ENCODE results near the gene UST.

The UST gene

DNA sequence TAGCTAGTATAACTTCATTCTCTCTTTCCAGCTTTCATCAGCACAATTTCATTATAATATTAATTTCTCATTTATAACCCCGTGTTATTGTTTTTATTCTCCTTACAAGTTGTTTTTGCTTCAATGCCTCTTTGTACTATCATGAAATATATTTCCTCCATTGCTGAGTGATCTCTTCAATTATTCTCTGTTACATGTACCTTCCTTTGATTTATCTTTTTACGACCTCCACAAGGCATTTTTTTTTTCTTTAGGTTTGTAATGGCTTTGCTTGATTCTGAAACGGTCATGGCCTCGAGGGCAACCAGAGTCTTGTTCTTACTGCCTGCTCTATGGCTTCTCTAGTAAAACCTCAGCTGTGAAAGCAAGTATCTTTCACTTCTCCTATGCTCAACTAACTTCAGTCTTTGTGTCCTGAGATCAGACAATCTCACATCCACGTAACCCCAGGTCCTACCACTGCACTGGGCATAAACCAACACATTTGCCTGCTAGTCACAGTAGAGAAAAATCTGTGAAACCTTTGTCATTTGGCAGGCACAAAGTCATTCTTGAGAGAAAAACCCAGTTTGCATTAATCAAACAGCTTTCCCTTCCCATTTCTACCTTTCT is 119.9 kb downstream of the UST start:
- no peak overlapping the region for H3K27ac ChIP-seq
- TF ChIP-seq, protein P1, sequence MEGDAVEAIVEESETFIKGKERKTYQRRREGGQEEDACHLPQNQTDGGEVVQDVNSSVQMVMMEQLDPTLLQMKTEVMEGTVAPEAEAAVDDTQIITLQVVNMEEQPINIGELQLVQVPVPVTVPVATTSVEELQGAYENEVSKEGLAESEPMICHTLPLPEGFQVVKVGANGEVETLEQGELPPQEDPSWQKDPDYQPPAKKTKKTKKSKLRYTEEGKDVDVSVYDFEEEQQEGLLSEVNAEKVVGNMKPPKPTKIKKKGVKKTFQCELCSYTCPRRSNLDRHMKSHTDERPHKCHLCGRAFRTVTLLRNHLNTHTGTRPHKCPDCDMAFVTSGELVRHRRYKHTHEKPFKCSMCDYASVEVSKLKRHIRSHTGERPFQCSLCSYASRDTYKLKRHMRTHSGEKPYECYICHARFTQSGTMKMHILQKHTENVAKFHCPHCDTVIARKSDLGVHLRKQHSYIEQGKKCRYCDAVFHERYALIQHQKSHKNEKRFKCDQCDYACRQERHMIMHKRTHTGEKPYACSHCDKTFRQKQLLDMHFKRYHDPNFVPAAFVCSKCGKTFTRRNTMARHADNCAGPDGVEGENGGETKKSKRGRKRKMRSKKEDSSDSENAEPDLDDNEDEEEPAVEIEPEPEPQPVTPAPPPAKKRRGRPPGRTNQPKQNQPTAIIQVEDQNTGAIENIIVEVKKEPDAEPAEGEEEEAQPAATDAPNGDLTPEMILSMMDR (conservative IDR thresholded peaks at IDR 0.05) = no peak
- no peak for TF ChIP-seq ZFX (IDR thresholded peaks at IDR 0.05)

DNA sequence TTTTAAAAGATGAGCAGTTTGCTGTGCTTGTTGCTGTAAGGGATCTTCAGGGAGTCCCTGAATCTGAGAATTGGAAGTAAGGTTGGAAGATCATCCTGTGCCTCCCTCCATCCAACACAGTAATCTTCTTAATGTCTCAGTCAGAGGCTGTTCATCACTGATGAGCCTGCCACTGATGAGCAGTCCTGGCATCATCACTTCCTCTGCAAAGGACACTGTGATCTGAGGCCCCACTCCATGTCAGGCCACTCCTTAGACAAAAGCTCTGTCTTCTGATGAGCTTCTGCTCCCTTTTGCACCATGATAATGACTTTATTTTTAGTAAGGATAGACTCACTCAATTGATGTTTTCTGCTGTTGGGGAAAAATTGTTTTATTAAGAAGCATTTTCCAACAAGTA is 121.0 kb downstream of the UST start:
- no peak overlapping the region for H3K27ac ChIP-seq
- TF ChIP-seq, protein P1 (conservative IDR thresholded peaks at IDR 0.05) = no peak
- no peak for TF ChIP-seq ZFX (IDR thresholded peaks at IDR 0.05)

DNA sequence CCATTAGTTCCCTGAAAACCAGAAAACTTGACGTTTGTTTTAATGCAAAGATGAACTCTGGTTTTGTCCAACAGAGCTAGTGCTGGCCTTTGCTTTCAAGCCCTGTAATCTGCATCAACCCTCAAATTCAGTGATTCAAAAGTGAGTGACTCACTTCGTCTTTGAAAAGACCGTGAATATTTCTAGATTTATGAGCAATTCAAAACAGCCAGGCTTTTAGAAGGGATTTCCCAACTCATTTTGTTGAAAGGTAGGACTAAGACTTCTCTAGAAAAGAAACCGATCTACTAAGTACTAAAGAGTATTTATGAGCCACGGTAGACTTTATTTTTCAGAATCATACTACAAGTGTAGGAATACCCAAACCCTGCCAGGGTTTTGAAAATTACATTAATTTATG is 121.5 kb downstream of the UST start:
- H3K27ac ChIP-seq = no peak overlapping the region
- TF ChIP-seq ZFX (IDR thresholded peaks at IDR 0.05) = no peak
- TF ChIP-seq, protein P1 (conservative IDR thresholded peaks at IDR 0.05) = no peak

DNA sequence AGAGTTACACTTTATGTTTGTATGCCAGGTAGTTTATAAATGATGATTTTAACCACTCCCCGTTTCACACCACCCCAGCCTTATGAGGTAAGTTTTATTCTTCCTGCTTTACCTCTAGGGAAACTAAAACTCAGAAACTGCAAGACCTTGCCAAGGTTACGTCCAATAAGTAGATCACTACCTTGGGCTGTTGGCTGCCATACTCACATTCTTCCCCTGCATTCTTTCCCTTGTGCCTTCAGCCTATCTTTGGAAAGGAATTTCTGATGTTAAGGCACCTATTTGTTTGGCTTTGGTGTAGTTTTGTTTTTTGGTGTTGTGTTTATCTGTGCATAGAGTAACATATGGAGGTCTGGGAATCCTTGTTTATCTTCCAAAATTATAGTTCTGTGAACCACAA is 122.1 kb downstream of the UST start:
- no peak for TF ChIP-seq ZFX (IDR thresholded peaks at IDR 0.05)
- TF ChIP-seq, protein P1 (conservative IDR thresholded peaks at IDR 0.05) = no peak
- no peak overlapping the region for H3K27ac ChIP-seq

DNA sequence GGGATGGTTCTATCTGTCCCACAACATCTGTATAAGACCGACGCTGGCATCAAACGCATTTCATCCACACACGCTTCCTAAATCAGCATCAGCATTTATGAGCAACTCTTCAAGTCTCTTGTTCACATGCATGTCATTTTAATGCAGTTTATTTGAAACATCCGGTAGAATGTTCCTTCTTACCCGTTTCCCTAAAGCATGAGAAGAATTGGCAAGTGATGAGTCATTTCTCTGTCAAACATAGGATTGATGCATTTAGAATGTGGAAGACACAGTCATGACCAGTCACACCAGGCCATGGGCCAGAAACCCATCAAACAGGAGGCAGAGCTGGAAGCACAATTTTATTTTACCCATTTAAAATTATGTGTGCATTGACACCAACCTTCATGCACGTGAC is 122.8 kb downstream of the UST start:
- no peak overlapping the region for H3K27ac ChIP-seq
- TF ChIP-seq, protein P1 (conservative IDR thresholded peaks at IDR 0.05) = no peak
- no peak for TF ChIP-seq ZFX (IDR thresholded peaks at IDR 0.05)

DNA sequence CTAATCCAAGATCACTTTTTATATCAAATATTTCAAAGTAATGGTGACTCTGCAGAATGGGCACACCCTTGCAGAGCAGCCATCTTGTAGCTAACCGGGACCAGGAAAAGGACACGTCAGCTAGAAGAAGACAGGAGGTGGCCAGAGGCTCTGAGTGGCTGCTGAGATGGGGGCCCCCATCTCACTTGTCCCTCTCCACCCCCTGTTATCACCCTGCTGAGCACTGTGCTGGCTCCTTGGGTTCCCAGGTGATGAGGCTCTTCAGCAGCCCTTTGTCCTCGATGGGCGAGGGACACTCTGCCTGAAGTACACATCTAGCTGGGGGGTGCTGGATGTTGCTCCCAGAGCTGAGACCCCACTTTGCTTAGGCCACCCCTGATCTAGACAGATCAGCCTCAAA is 126.3 kb downstream of the UST start:
- H3K27ac ChIP-seq = no peak overlapping the region
- no peak for TF ChIP-seq ZFX (IDR thresholded peaks at IDR 0.05)
- TF ChIP-seq, protein P1 (conservative IDR thresholded peaks at IDR 0.05) = no peak

DNA sequence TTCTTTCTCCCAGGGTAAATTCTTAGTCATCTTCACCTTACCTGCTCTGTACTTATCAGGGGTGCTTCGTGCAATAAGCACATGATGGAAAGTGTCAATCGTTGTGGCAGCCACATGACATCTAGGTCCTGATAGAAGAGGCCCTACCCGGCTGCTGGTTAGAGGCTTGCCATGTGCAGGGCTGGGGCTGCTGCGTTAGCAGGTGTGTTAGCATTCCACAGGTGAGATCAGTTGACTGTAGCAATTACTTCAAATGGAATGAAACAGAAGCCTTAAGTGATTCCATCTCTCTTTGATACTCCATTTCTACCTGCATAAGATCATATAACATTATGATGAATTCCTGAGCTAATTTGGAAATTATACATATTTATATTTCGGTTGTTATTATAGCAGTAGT is 127.0 kb downstream of the UST start:
- H3K27ac ChIP-seq = no peak overlapping the region
- TF ChIP-seq ZFX (IDR thresholded peaks at IDR 0.05) = no peak
- TF ChIP-seq, protein P1 (conservative IDR thresholded peaks at IDR 0.05) = no peak

Measured in C4-2B (cell line).